ENCODE measurements around the gene KLK13. TPM values are rescaled to one million over a fixed set of nuclear protein-coding genes. Genes with fewer than 3 reads are reported as not detected.

Gene KLK13
- total RNA-seq, 1 experiment from 2014 or later: not detected

GRCh38 chr19:51093101-51093500, 28.2 kb upstream of the KLK13 start:
- DNase-seq (ENCODE audit: low read depth): no peak

GRCh38 chr19:51091895-51092873, 27.3 kb upstream of the KLK13 start:
- no peak for DNase-seq (ENCODE audit: low read depth)

- DNase-seq (ENCODE audit: low read depth): no peak
These were observed 26.2 kb upstream of the KLK13 start for GRCh38 chr19:51091126-51091525.

GRCh38 chr19:51090471-51090870, 25.6 kb upstream of the KLK13 start:
- DNase-seq (ENCODE audit: low read depth): no peak

GRCh38 chr19:51089786-51090185, 24.9 kb upstream of the KLK13 start:
- DNase-seq (ENCODE audit: low read depth): no peak

- DNase-seq (ENCODE audit: low read depth): no peak
These were observed 21.4 kb upstream of the KLK13 start for GRCh38 chr19:51086153-51086850.

GRCh38 chr19:51084505-51084904, 19.6 kb upstream of the KLK13 start:
- no peak for DNase-seq (ENCODE audit: low read depth)

- no peak for DNase-seq (ENCODE audit: low read depth)
These were observed 18.9 kb upstream of the KLK13 start for GRCh38 chr19:51083783-51084182.

- DNase-seq (ENCODE audit: low read depth): no peak
These were observed 18.3 kb upstream of the KLK13 start for GRCh38 chr19:51083181-51083580.

- DNase-seq (ENCODE audit: low read depth): no peak
These were observed 17.7 kb upstream of the KLK13 start, which contains the start of gene KLK14 for GRCh38 chr19:51082611-51083010. Gene KLK14 (minus strand): TSS chr19:51082887. CDS start chr19:51082614, 273 bp downstream.

GRCh38 chr19:51081476-51081875, 16.6 kb upstream of the KLK13 start:
- DNase-seq (ENCODE audit: low read depth): no peak

- no peak for DNase-seq (ENCODE audit: low read depth)
These were observed 14.7 kb upstream of the KLK13 start for GRCh38 chr19:51079481-51080110.

GRCh38 chr19:51078731-51079130, 13.8 kb upstream of the KLK13 start:
- DNase-seq (ENCODE audit: low read depth): no peak

- no peak for DNase-seq (ENCODE audit: low read depth)
These were observed 13.2 kb upstream of the KLK13 start for GRCh38 chr19:51078104-51078503.

- no peak for DNase-seq (ENCODE audit: low read depth)
These were observed 11.8 kb upstream of the KLK13 start for GRCh38 chr19:51076631-51077213.

GRCh38 chr19:51075998-51076397, 11.1 kb upstream of the KLK13 start:
- no peak for DNase-seq (ENCODE audit: low read depth)

- no peak for DNase-seq (ENCODE audit: low read depth)
These were observed 6.2 kb upstream of the KLK13 start for GRCh38 chr19:51071095-51071405.

- DNase-seq (ENCODE audit: low read depth): no peak
These were observed 5.6 kb upstream of the KLK13 start for GRCh38 chr19:51070334-51071094.

GRCh38 chr19:51066393-51067186, 1.7 kb upstream of the KLK13 start:
- DNase-seq (ENCODE audit: low read depth): no peak

- DNase-seq (ENCODE audit: low read depth): no peak
These were observed 499 bp upstream of the KLK13 start for GRCh38 chr19:51065221-51065960.
